Measurements from ENCODE around the gene MRGPRX4.
A peak's percentile ranks its signal among the peaks of the same experiment; 100 is the strongest.
"Not testable (repeated sequence)": the region's sequence is repeated elsewhere in the genome, so short reads cannot be mapped to it uniquely, and the experiment has no call there.

The MRGPRX4 gene

GRCh38 chr11:18172666-18173065 lies at the start of gene MRGPRX4:
Gene MRGPRX4 (plus strand): TSS chr11:18172837. CDS start chr11:18173257, 420 bp downstream.
- no peak for DNase-seq (ENCODE audit: low spot score)

DNA sequence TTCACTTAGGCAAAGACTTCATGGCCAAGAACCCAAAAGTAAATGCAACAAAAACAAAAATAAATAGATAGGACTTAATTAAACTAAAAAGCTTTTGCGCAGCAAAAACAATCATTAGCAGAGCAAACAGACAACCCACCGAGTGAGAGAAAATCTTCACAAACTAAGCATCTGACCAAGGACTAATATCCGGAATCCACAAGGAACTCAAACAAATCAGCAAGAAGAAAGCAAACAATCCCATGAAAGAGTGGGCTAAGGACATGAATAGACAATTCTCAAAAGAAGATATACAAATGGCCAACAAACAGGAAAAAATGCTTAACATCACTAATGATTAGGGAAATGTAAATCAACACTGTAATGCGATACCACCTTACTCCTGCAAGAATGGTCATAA lies 41.5 kb upstream of the MRGPRX4 start:
- not testable (repeated sequence) for DNase-seq (ENCODE audit: low spot score)

- no peak for DNase-seq (ENCODE audit: low spot score)
These were observed 40.3 kb upstream of the MRGPRX4 start, which contains the start of gene MRGPRX3 for GRCh38 chr11:18132341-18132740. Gene MRGPRX3 (plus strand): TSS chr11:18132571. CDS start chr11:18137203, 4,632 bp downstream.

GRCh38 chr11:18135308-18135707 lies 37.3 kb upstream of the MRGPRX4 start:
- no peak for DNase-seq (ENCODE audit: low spot score)

GRCh38 chr11:18137186-18137800 lies 35.3 kb upstream of the MRGPRX4 start:
- no peak for DNase-seq (ENCODE audit: low spot score)

DNA sequence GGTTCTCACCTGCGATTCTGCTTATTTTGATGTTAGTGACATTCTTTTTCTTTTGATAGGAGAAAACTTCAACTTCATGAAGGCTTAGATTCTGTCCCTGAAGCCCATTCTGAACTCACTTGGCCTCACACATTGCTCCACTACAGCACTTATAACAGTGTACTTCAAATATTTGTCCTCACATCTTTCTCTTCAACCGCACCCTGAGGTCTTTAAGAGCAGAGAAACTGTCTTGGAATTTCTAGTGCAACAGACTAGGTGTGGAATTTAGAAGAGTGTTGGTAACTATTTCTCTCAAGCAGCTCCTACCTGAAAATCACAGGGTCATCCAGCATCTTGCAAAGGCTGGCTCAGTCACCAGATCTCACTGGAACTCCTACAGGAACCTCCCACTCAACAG lies 32.5 kb upstream of the MRGPRX4 start:
- DNase-seq (ENCODE audit: low spot score): no peak

- DNase-seq (ENCODE audit: low spot score): no peak
These were observed 28.4 kb upstream of the MRGPRX4 start for GRCh38 chr11:18144243-18144642.

- no peak for DNase-seq (ENCODE audit: low spot score)
These were observed 27.6 kb upstream of the MRGPRX4 start for GRCh38 chr11:18145025-18145424.

GRCh38 chr11:18145837-18146236 lies 26.8 kb upstream of the MRGPRX4 start:
- no peak for DNase-seq (ENCODE audit: low spot score)

DNA sequence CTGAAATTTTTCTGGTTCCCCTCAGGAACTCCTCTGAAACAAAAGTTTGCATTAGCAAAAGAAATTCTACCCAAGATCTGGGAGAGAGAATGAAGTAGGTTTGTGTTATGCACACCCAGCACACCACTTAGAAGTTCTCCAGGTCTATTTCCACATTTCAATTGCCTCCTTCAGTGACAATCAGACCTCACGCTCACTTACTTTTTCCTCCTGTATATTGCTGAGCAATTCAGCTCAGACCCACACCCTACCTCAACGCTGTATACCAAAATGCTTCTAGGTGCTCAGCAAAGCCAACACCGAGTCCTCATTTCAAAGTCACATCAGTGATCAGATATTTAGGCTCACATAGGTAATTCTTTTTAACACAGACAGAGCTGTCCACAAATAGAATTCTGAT lies 21.1 kb upstream of the MRGPRX4 start:
- no peak for DNase-seq (ENCODE audit: low spot score)

DNA sequence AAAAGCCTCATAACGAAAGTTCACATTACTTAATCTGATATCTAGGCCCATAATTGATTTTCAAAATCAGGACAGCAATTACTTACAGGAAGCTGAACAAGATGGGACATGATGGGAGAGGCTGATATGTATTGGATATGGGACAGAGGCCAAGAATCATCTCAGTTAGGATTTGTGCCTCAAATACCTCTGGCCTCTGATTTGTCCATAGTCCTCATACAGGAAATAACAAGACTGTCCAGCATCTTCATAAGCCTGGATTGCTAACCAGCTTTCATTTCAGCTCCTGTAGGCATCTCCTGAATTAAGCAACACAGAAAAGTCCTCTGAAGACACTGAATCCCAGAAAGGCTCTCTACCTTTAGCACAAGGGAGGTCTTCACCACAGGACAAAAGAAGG lies 4.3 kb upstream of the MRGPRX4 start:
- no peak for DNase-seq (ENCODE audit: low spot score)

- peak; percentile 56 for DNase-seq (ENCODE audit: low spot score)
These were observed 1.1 kb upstream of the MRGPRX4 start for GRCh38 chr11:18171377-18172000.

DNA sequence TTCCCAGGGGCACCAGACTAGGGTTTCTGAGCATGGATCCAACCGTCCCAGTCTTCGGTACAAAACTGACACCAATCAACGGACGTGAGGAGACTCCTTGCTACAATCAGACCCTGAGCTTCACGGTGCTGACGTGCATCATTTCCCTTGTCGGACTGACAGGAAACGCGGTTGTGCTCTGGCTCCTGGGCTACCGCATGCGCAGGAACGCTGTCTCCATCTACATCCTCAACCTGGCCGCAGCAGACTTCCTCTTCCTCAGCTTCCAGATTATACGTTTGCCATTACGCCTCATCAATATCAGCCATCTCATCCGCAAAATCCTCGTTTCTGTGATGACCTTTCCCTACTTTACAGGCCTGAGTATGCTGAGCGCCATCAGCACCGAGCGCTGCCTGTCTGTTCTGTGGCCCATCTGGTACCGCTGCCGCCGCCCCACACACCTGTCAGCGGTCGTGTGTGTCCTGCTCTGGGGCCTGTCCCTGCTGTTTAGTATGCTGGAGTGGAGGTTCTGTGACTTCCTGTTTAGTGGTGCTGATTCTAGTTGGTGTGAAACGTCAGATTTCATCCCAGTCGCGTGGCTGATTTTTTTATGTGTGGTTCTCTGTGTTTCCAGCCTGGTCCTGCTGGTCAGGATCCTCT lies 709 bp downstream of the MRGPRX4 start:
- DNase-seq (ENCODE audit: low spot score): no peak

- DNase-seq (ENCODE audit: low spot score): no peak
These were observed 16.2 kb downstream of the MRGPRX4 start for GRCh38 chr11:18188796-18189195.

GRCh38 chr11:18189476-18190245 lies 17.0 kb downstream of the MRGPRX4 start:
- not testable (repeated sequence) for DNase-seq (ENCODE audit: low spot score)

DNA sequence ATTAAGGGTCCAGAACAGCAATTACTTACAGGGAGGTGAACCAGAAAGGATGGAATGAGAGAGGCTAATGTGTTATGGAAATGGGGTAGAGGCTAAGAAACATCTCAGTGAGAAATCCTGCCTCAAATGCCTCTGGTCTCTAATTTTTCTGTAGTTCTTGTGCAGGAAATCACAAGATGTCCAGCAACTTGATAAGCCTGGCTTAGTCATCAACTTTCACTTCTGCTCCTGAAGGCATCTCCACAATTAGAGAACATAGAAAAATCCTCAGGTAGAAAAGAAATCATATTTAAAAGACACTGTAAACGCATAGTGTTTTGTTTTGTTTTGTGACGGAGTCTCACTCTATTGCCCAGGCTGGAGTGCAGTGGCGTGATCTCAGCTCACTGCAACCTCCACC lies 18.7 kb downstream of the MRGPRX4 start:
- DNase-seq (ENCODE audit: low spot score): no peak

- DNase-seq (ENCODE audit: low spot score): no peak
These were observed 20.4 kb downstream of the MRGPRX4 start for GRCh38 chr11:18193010-18193409.

DNA sequence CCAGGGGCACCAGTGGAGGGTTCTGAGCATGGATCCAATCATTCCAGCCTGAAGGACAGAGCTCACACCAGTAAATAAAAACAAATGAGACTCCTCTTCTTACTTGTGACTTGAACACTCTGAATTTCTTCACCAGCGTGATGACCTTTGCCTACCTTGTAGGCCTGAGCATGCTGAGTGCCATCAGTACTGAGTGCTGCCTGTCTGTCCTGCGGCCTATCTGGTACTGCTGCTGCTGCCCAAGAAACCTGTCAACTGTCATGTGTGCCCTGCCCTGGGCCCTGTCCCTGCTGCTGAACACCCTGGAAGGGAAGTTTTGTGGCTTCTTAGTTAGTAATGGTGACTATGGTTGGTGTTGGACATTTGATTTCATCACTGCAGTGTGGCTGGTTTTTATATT lies 23.9 kb downstream of the MRGPRX4 start:
- no peak for DNase-seq (ENCODE audit: low spot score)

DNA sequence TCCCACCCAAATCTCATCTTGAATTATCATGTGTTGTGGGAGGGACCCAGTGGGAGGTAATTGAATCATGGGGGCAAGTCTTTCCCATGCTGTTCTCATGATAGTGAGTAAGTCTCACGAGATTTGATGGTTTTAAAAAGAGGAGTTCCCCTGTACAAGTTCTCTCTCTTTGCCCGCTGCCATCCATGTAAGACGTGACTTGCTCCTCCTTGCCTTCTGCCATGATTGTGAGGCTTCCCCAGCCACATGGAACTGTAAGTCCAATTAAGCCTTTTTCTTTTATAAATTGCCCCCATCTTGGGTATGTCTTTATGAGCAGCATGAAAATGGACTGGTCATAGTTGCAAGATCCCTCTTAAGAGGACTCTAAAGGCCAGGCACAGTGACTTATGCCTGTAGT lies 25.1 kb downstream of the MRGPRX4 start:
- DNase-seq (ENCODE audit: low spot score): not testable (repeated sequence)

GRCh38 chr11:18203723-18204122 lies 31.1 kb downstream of the MRGPRX4 start:
- DNase-seq (ENCODE audit: low spot score): peak; percentile 36

DNA sequence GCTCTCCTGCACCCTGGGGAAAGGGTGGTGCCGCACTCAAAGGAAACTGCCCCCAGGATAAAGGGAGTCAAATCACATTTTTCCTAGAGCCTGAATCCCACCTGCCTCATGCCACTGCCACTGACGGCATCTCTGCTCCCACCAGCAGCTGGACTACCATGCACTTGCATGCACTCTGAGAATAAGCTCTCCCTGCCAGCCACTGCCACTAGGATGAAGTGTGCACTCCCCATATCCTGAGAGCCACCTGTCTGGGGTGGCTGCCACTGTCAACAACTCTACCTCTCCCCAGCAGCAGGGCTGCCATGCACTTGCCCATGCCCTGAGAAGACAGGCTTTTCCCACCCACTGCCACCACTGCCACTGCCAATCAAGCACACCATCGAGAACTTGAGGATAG lies 31.6 kb downstream of the MRGPRX4 start:
- no peak for DNase-seq (ENCODE audit: low spot score)

GRCh38 chr11:18204771-18205170 lies 32.1 kb downstream of the MRGPRX4 start:
- DNase-seq (ENCODE audit: low spot score): no peak

DNA sequence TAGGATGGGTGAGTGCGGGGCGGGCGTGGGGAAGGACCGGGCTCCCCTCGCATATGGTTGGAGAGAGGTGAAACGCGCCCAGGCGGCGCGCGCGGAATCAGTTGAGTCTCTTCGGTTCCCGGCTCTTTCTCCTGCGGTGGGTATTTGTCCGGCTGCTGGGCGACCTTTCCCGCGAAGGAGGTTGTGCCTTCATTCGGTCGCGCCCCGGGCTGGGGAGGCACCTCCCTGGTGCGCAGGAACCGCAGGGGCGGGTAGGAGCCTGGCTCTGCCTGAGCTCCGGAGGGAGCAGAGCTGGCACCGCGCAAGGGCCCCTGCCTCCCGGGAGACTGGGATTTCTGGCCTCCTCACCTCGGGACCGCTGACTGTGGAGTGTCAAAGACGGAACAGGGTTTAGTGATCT lies 36.4 kb downstream of the MRGPRX4 start:
- DNase-seq (ENCODE audit: low spot score): no peak

Measured in AG20443 (cell line).